Peyer's patch (tissue), 4 donors: ENCODE results near the gene CTXN2.

Experiments used
- POLR2A ChIP-seq, 2 donors: fragments of 450-650 bp; IDR thresholded peaks; one replicate each; pipeline ENCODE4 v1.5.1; 2017; ENCODE audit warnings: antibody characterized with exemption in 2 of 2, mild to moderate bottlenecking in 2 of 2, moderate library complexity in 2 of 2
- TF ChIP-seq, protein P1 (sequence below), 6 experiments: fragments of 450-650 bp in 4 of 6; fragments of 200-600 bp in 2 of 6; sonication (generic) in 1 of 6; IDR thresholded peaks; one replicate each; pipeline ENCODE4 v1.5.1; 2017 to 2019; ENCODE audit warnings: antibody characterized with exemption in 6 of 6, mild to moderate bottlenecking in 3 of 6, moderate library complexity in 1 of 6

DNA sequence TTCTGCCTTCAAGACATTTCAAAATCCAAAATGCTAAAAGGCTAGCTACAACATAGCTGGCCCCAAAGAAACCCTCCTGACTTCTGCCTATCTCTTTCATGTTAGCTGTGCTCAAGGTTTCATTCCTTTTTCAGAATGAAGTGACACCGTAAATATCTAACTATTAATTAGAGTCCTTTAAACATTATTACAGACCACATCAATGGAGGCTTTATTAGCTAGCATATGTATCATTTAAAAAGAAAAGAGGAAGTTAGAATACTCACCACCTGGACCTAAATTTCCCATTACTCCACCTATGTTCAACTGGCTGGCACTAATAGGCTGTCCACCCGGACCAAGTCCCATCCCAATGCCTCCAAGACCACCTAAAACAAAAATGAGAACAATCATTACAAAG is 37.9 kb upstream of the CTXN2 start:
- TF ChIP-seq, protein P1, sequence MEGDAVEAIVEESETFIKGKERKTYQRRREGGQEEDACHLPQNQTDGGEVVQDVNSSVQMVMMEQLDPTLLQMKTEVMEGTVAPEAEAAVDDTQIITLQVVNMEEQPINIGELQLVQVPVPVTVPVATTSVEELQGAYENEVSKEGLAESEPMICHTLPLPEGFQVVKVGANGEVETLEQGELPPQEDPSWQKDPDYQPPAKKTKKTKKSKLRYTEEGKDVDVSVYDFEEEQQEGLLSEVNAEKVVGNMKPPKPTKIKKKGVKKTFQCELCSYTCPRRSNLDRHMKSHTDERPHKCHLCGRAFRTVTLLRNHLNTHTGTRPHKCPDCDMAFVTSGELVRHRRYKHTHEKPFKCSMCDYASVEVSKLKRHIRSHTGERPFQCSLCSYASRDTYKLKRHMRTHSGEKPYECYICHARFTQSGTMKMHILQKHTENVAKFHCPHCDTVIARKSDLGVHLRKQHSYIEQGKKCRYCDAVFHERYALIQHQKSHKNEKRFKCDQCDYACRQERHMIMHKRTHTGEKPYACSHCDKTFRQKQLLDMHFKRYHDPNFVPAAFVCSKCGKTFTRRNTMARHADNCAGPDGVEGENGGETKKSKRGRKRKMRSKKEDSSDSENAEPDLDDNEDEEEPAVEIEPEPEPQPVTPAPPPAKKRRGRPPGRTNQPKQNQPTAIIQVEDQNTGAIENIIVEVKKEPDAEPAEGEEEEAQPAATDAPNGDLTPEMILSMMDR (IDR thresholded peaks at IDR 0.05), result no peak
- TF ChIP-seq POLR2A (IDR thresholded peaks at IDR 0.05), result no peak
